Right lobe of liver (tissue), 4 donors: ENCODE measurements around the gene GPR35.

Source experiments
- POLR2A ChIP-seq: fragments of 450-650 bp; IDR thresholded peaks from one replicate; pipeline ENCODE4 v1.6.1; 2017; ENCODE audit warnings: antibody characterized with exemption, mild to moderate bottlenecking
- TF ChIP-seq, protein P1 (sequence below), 4 donors: fragments of 200-600 bp in 3 of 4; fragments of 450-650 bp in 1 of 4; IDR thresholded peaks; one replicate each; pipeline versions ENCODE4 v1.5.1 to v1.8.0; 2016 to 2022; ENCODE audit warnings: antibody characterized with exemption in 4 of 4, mild to moderate bottlenecking in 2 of 4
- donor health status: DM: no; HTN: no; CAD: no.
- donor health status: DM: no; HTN: no; CAD: no.
- donor health status: DM: no; HTN: yes; CAD: no.

DNA sequence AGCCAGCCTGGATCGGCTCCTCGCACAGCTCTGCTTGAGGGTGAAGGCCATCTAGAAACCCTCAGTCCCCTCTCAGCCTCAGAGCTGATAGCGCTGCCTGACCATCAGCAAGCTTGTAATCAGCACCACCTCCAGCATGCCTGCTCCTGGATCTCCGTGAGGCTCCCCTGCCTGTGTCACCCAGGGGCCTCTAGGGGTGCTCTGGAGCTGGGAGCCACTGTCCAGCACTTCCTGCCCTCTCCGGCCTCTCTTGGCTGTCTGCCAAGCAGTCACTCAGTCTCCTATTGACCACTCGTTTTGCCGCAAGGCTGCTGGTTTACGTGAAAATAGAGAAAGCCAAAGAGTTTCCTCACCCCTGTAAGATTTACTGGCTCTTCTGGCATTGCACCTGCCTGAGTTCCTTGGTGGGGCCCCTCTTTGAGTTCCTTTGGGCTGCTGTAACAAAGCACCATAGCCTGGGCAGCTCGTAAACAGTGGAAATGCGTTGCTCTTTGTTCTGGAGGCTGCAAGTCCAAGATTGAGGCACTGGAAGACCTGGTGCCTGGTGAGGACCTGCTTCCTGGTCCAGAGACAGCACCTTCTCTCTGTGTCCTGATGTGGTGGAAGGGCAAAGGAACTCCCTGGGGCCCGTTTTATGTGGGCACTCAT lies 20.9 kb upstream of the GPR35 start:
- TF ChIP-seq, protein P1, sequence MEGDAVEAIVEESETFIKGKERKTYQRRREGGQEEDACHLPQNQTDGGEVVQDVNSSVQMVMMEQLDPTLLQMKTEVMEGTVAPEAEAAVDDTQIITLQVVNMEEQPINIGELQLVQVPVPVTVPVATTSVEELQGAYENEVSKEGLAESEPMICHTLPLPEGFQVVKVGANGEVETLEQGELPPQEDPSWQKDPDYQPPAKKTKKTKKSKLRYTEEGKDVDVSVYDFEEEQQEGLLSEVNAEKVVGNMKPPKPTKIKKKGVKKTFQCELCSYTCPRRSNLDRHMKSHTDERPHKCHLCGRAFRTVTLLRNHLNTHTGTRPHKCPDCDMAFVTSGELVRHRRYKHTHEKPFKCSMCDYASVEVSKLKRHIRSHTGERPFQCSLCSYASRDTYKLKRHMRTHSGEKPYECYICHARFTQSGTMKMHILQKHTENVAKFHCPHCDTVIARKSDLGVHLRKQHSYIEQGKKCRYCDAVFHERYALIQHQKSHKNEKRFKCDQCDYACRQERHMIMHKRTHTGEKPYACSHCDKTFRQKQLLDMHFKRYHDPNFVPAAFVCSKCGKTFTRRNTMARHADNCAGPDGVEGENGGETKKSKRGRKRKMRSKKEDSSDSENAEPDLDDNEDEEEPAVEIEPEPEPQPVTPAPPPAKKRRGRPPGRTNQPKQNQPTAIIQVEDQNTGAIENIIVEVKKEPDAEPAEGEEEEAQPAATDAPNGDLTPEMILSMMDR (IDR thresholded peaks at IDR 0.05), result peak; percentile 76 to 90 (median 90)
- no peak for TF ChIP-seq POLR2A
